AG04450 (cell line): ENCODE data around the gene AGBL3. TPM values are rescaled to one million over a fixed set of nuclear protein-coding genes. Genes with fewer than 3 reads are reported as not detected.
"Not testable (repeated sequence)": the region's sequence is repeated elsewhere in the genome, so short reads cannot be mapped to it uniquely, and the experiment has no call there.

Experiments used
- CTCF ChIA-PET: fragments of 300-600, 350-600 bp; formaldehyde crosslinking; extraction: SDS; loops from one replicate; lab custom pipeline; 2022; ENCODE audit warnings: antibody characterized with exemption, inconsistent platforms; lab: Charles Lee
- POLR2A ChIA-PET: fragments of 350-600 bp; formaldehyde crosslinking; extraction: SDS; loops from one replicate; lab custom pipeline; 2021; ENCODE audit warnings: antibody characterized with exemption, inconsistent platforms; lab: Yijun Ruan, JAX
- DNase-seq: peaks from one replicate; pipeline ENCODE4 v3.0.0-alpha.2; 2011; ENCODE audit warnings: low read depth, low spot score
- H3K27ac ChIP-seq: one replicate; pipeline ENCODE4 v1.5.1; 2012; ENCODE audit warnings: low read depth, low read length, control low read depth
- H3K27me3 ChIP-seq: one replicate; pipeline ENCODE4 v1.6.0; 2012; ENCODE audit warnings: low read length; ENCODE audit not compliant: control insufficient read depth, insufficient read depth
- H3K4me3 ChIP-seq: 2 replicates; pipeline ENCODE4 v1.5.1; 2011; ENCODE audit warnings: mild to moderate bottlenecking, low read depth, low read length, control low read depth
- H3K9me3 ChIP-seq: 2 replicates; pipeline ENCODE4 v1.5.1; 2012; ENCODE audit warnings: low read length; ENCODE audit not compliant: control insufficient read depth, insufficient read depth
- CTCF ChIP-seq: IDR thresholded peaks from 2 replicates; pipeline ENCODE4 v1.5.1; 2011; ENCODE audit warnings: low read depth, low read length, control low read depth, inconsistent platforms
- polyA plus RNA-seq: library from polyadenylated mRNA; depleted of rRNA; stranded (reverse); fragments of >200 nt; gene quantifications from 2 replicates; pipeline ENCODE4 v1.2.3, GENCODE V29; 2011

The AGBL3 gene
- polyA plus RNA-seq, 1 experiment = 0.38 TPM

GRCh38 chr7:134968110-134968509 lies 18.2 kb upstream of the AGBL3 start:
- POLR2A ChIA-PET = no interaction called here
- no peak for DNase-seq
- Histone ChIP-seq H3K27ac (no peak overlapping the region), H3K9me3 (no peaks in the 10 kb centered on the region), H3K27me3 (no peaks in the 10 kb centered on the region), H3K4me3 (no peak overlapping the region)
- CTCF ChIA-PET = interaction anchor here (1.4 kb wide), 1 partner anchor 278 kb away, joined by 5 read pairs; no protein-coding TSS in a partner anchor
- TF ChIP-seq CTCF = no peak

- H3K4me3 ChIP-seq, POLR2A ChIA-PET, H3K27me3 ChIP-seq, DNase-seq, CTCF ChIA-PET, H3K27ac ChIP-seq, H3K9me3 ChIP-seq: not testable (repeated sequence)
Observed at GRCh38 chr7:134981645-134982044, 4.7 kb upstream of the AGBL3 start.

- peak overlapping the region; percentile 73 for H3K27ac ChIP-seq
- POLR2A ChIA-PET = interaction anchor here (0.5 to 1.5 kb wide), 3 partner anchors 185 to 219 kb away, joined by 3 to 9 read pairs (median 4); no protein-coding TSS in a partner anchor
Observed at GRCh38 chr7:134985894-134986362, 380 bp upstream of the AGBL3 start.

GRCh38 chr7:134988161-134988560 lies 1.9 kb downstream of the AGBL3 start:
- H3K27ac ChIP-seq = no peak overlapping the region
- POLR2A ChIA-PET = interaction anchor here (0.5 to 0.6 kb wide), 2 partner anchors 265 to 304 kb away, joined by 3 to 13 read pairs; no protein-coding TSS in a partner anchor
- no peak for TF ChIP-seq CTCF
- H3K9me3 ChIP-seq = no peaks in the 10 kb centered on the region; the same call in 1 of the 2 replicates
- H3K4me3 ChIP-seq = no peak overlapping the region
- CTCF ChIA-PET = interaction anchor here (1.0 to 1.3 kb wide), 2 partner anchors 183 to 298 kb away, joined by 4 read pairs; partner anchors contain the start of gene CYREN
- no peaks in the 10 kb centered on the region for H3K27me3 ChIP-seq
- no peak for DNase-seq

More at GRCh38 chr7:134985894-134986362, 380 bp upstream of the AGBL3 start:
- no peaks in the 10 kb centered on the region; the same call in 1 of the 2 replicates for H3K9me3 ChIP-seq
- H3K27me3 ChIP-seq = no peaks in the 10 kb centered on the region
- DNase-seq = no peak
- CTCF ChIA-PET = interaction anchor here (0.6 to 2.9 kb wide), 11 partner anchors 15 to 352 kb away, joined by 3 to 15 read pairs (median 4); partner anchors contain the start of genes CYREN and TMEM140
- peak overlapping the region; percentile 87 for H3K4me3 ChIP-seq
- no peak; the same call in 1 of the 2 replicates for TF ChIP-seq CTCF

- H3K27ac ChIP-seq = no peak overlapping the region
- no peak for TF ChIP-seq CTCF
- no peak for DNase-seq
- CTCF ChIA-PET = interaction anchor here (0.6 to 0.8 kb wide), 2 partner anchors 180 to 375 kb away, joined by 3 read pairs; no protein-coding TSS in a partner anchor
- H3K4me3 ChIP-seq = no peak overlapping the region
- POLR2A ChIA-PET = no interaction called here
- H3K9me3 ChIP-seq = no peaks in the 10 kb centered on the region
- H3K27me3 ChIP-seq = no peaks in the 10 kb centered on the region
Observed at GRCh38 chr7:134991469-134992339, 5.4 kb downstream of the AGBL3 start.
